Body of pancreas (tissue), 4 donors: Measurements from ENCODE around the gene DCBLD1. TPM values are rescaled to one million over a fixed set of nuclear protein-coding genes. Genes with fewer than 3 reads are reported as not detected.

Experiments
- ATAC-seq: fragments of 150-250 bp; one replicate; pipeline ENCODE4 v1.9.1; 2016
- DNase-seq, 4 donors: peaks; one replicate each; pipeline ENCODE4 v3.0.0-alpha.2; 2019
- H3K27ac ChIP-seq, 4 donors: fragments of 200-600 bp; sonication (generic); 1 replicate in 3 of 4; 2 replicates in 1 of 4; pipeline versions ENCODE4 v1.5.1 to v1.6.1; 2016 to 2019; ENCODE audit warnings: mild to moderate bottlenecking in 1 of 4, mixed read lengths in 1 of 4, moderate library complexity in 1 of 4
- H3K27me3 ChIP-seq, 2 donors: fragments of 200-600 bp; sonication (generic); one replicate each; pipeline ENCODE4 v1.6.0; 2016; ENCODE audit warnings: mild to moderate bottlenecking in 1 of 2
- H3K36me3 ChIP-seq, 2 donors: fragments of 200-600 bp; sonication (generic); replicated peaks in 1 of 2; 2 replicates each; pipeline ENCODE4 v1.5.1; 2016; ENCODE audit warnings: low read depth in 2 of 2; ENCODE audit not compliant: insufficient read depth in 1 of 2
- H3K4me1 ChIP-seq: fragments of 200-600 bp; sonication (generic); one replicate; pipeline ENCODE4 v1.6.0; 2016
- H3K4me3 ChIP-seq, 2 donors: fragments of 200-600 bp; sonication (generic); 1 replicate in 1 of 2; 2 replicates in 1 of 2; pipeline ENCODE4 v1.5.1; 2016 to 2019
- H3K9me3 ChIP-seq, 3 donors: fragments of 200-600 bp; sonication (generic); 1 replicate in 2 of 3; 2 replicates in 1 of 3; pipeline ENCODE4 v1.5.1; 2016
- CTCF ChIP-seq, 7 experiments: fragments of 450-650 bp in 4 of 7; fragments of 200-600 bp in 3 of 7; sonication (generic) in 3 of 7; IDR thresholded peaks; one replicate each; pipeline ENCODE4 v1.5.1; 2016 to 2019; ENCODE audit warnings: antibody characterized with exemption in 7 of 7
- POLR2A ChIP-seq, 3 donors: fragments of 450-650 bp; IDR thresholded peaks; one replicate each; pipeline ENCODE4 v1.6.1; 2016; ENCODE audit warnings: antibody characterized with exemption in 3 of 3, mild to moderate bottlenecking in 2 of 3
- WGBS, 2 donors: methylation state at CpG; one replicate each; pipeline ENCODE4 v1.1.5; 2017; 5-methylcytosine and 5-hydroxymethylcytosine counted together
- intact Hi-C: fragments of 100-400 bp; cut with DNase I; formaldehyde crosslinking; loops from one replicate; pipeline ENCODE4 v1.15.1; 2023
- total RNA-seq, 2 donors: library from RNA; depleted of rRNA; stranded (reverse); fragments of >200 nt; gene quantifications; one replicate each; pipeline ENCODE4 v1.1.0, GENCODE V29; 2016

Gene DCBLD1
- total RNA-seq, 2 donors from 2014 or later: 10.6 to 11.5 TPM

GRCh38 chr6:117497237-117497636, 14.8 kb downstream of the DCBLD1 start:
- H3K9me3 ChIP-seq: no peaks in the 10 kb centered on the region
- intact Hi-C loops: no loop called here
- peaks cover 19% of the 10 kb centered on the region for H3K4me1 ChIP-seq
- WGBS, 2 donors: 87 to 90% methylated on average over 1 of the region's 1 CpG
- H3K4me3 ChIP-seq: no peak overlapping the region
- TF ChIP-seq CTCF (IDR thresholded peaks at IDR 0.05) (no peak), POLR2A (IDR thresholded peaks at IDR 0.05) (no peak)
- H3K27ac ChIP-seq: no peak overlapping the region
- ATAC-seq: no peak
- DNase-seq: no peak
- no peaks in the 10 kb centered on the region for H3K36me3 ChIP-seq
- no peaks in the 10 kb centered on the region for H3K27me3 ChIP-seq

GRCh38 chr6:117498159-117498558, 15.7 kb downstream of the DCBLD1 start:
- ATAC-seq (no peak), DNase-seq (no peak)
- Histone ChIP-seq H3K36me3 (no peaks in the 10 kb centered on the region), H3K4me1 (peaks cover 19% of the 10 kb centered on the region), H3K4me3 (no peak overlapping the region), H3K27ac (peak overlapping the region in 1 of 4 donors; percentile 19), H3K9me3 (no peaks in the 10 kb centered on the region), H3K27me3 (no peaks in the 10 kb centered on the region)
- no peak for TF ChIP-seq POLR2A (IDR thresholded peaks at IDR 0.05)
- no peak for TF ChIP-seq CTCF (IDR thresholded peaks at IDR 0.05)
- 32 to 54% methylated on average over 2 of the region's 2 CpGs for WGBS, 2 donors
- intact Hi-C loops: no loop called here

- Histone ChIP-seq H3K36me3 (no peaks in the 10 kb centered on the region), H3K9me3 (no peaks in the 10 kb centered on the region), H3K27me3 (no peaks in the 10 kb centered on the region), H3K4me1 (peaks cover 22% of the 10 kb centered on the region), H3K27ac (no peak overlapping the region), H3K4me3 (no peak overlapping the region)
- intact Hi-C loops: no loop called here
- no peak for DNase-seq
- 50 to 60% methylated on average over 2 of the region's 2 CpGs for WGBS, 2 donors
- no peak for TF ChIP-seq CTCF (IDR thresholded peaks at IDR 0.05)
- TF ChIP-seq POLR2A (IDR thresholded peaks at IDR 0.05): no peak
- no peak for ATAC-seq
Measured at GRCh38 chr6:117501722-117502121, 19.2 kb downstream of the DCBLD1 start.

GRCh38 chr6:117502580-117502979, 20.1 kb downstream of the DCBLD1 start:
- peaks cover 22% of the 10 kb centered on the region for H3K4me1 ChIP-seq
- ATAC-seq (no peak), DNase-seq (no peak)
- intact Hi-C loops: no loop called here
- no peak overlapping the region for H3K4me3 ChIP-seq
- H3K9me3 ChIP-seq: no peaks in the 10 kb centered on the region
- TF ChIP-seq CTCF (IDR thresholded peaks at IDR 0.05) (no peak), POLR2A (IDR thresholded peaks at IDR 0.05) (no peak)
- WGBS, 2 donors: 81 to 90% methylated on average over 1 of the region's 1 CpG
- no peaks in the 10 kb centered on the region for H3K27me3 ChIP-seq
- H3K36me3 ChIP-seq: no peaks in the 10 kb centered on the region
- no peak overlapping the region for H3K27ac ChIP-seq

- TF ChIP-seq CTCF (IDR thresholded peaks at IDR 0.05) (no peak), POLR2A (IDR thresholded peaks at IDR 0.05) (no peak)
- WGBS, 2 donors: 18 to 24% methylated on average over 2 of the region's 2 CpGs
- intact Hi-C loops: no loop called here
Measured at GRCh38 chr6:117503211-117503610, 20.7 kb downstream of the DCBLD1 start.

More at GRCh38 chr6:117503211-117503610, 20.7 kb downstream of the DCBLD1 start:
- peaks cover 19% of the 10 kb centered on the region for H3K4me1 ChIP-seq
- no peak overlapping the region for H3K27ac ChIP-seq
- ATAC-seq (no peak), DNase-seq (no peak)
- no peaks in the 10 kb centered on the region for H3K9me3 ChIP-seq
- H3K4me3 ChIP-seq: no peak overlapping the region
- H3K36me3 ChIP-seq: no peaks in the 10 kb centered on the region
- H3K27me3 ChIP-seq: no peaks in the 10 kb centered on the region
